Jurkat, Clone E6-1 (cell line): ENCODE measurements around the gene SYCN.

Experiments
- DNase-seq: peaks from one replicate; pipeline ENCODE4 v3.0.0-alpha.2; 2011; ENCODE audit warnings: low read depth, low spot score
- H3K4me3 ChIP-seq: 2 replicates; pipeline ENCODE4 v1.5.1; 2011; ENCODE audit warnings: mild to moderate bottlenecking, low read length, control low read depth, moderate library complexity

The SYCN gene

GRCh38 chr19:39175564-39175963, 28.5 kb downstream of the SYCN start:
- no peak overlapping the region for H3K4me3 ChIP-seq
- DNase-seq: no peak

GRCh38 chr19:39174558-39175544, 29.2 kb downstream of the SYCN start:
- DNase-seq: no peak
- H3K4me3 ChIP-seq: no peak overlapping the region

GRCh38 chr19:39174142-39174541, 29.9 kb downstream of the SYCN start:
- no peak for DNase-seq
- no peak overlapping the region for H3K4me3 ChIP-seq

GRCh38 chr19:39173502-39173991, 30.5 kb downstream of the SYCN start:
- no peak for DNase-seq
- H3K4me3 ChIP-seq: no peak overlapping the region

- no peak overlapping the region for H3K4me3 ChIP-seq
- no peak for DNase-seq
Measured at GRCh38 chr19:39172700-39173501, 31.2 kb downstream of the SYCN start.

- H3K4me3 ChIP-seq: no peak overlapping the region
- DNase-seq: no peak
Measured at GRCh38 chr19:39171479-39172465, 32.3 kb downstream of the SYCN start.

- H3K4me3 ChIP-seq: no peak overlapping the region
- no peak for DNase-seq
Measured at GRCh38 chr19:39170386-39171231, 33.5 kb downstream of the SYCN start.

GRCh38 chr19:39169143-39169810, 34.8 kb downstream of the SYCN start:
- H3K4me3 ChIP-seq: no peak overlapping the region
- no peak for DNase-seq

GRCh38 chr19:39168258-39169142, 35.6 kb downstream of the SYCN start:
- H3K4me3 ChIP-seq: no peak overlapping the region
- no peak for DNase-seq

GRCh38 chr19:39167461-39168257, 36.4 kb downstream of the SYCN start:
- H3K4me3 ChIP-seq: no peak overlapping the region
- DNase-seq: no peak

GRCh38 chr19:39166571-39167391, 37.3 kb downstream of the SYCN start:
- no peak overlapping the region for H3K4me3 ChIP-seq
- no peak for DNase-seq

- no peak overlapping the region for H3K4me3 ChIP-seq
- DNase-seq: no peak
Measured at GRCh38 chr19:39165857-39166256, 38.2 kb downstream of the SYCN start.

- DNase-seq: no peak
Measured at GRCh38 chr19:39164289-39164688, 39.8 kb downstream of the SYCN start.

GRCh38 chr19:39163621-39164020, 40.4 kb downstream of the SYCN start:
- no peak for DNase-seq
- no peak overlapping the region for H3K4me3 ChIP-seq

More at GRCh38 chr19:39164289-39164688, 39.8 kb downstream of the SYCN start:
- H3K4me3 ChIP-seq: no peak overlapping the region
